ENCODE measurements around the gene MYO1B. TPM values are rescaled to one million over a fixed set of nuclear protein-coding genes. Genes with fewer than 3 reads are reported as not detected.

Gene MYO1B
- total RNA-seq, 6 experiments from 2014 or later, result 214 to 254 (median 236) TPM

GRCh38 chr2:191312163-191312562 lies 67.0 kb downstream of the MYO1B start:
- no peak for DNase-seq
- H3K36me3 Mint-ChIP-seq (ENCODE audit: low read depth), result peaks cover 38% of the 10 kb centered on the region
- peak overlapping the region; percentile 77 for H3K27ac Mint-ChIP-seq
- H3K27me3 Mint-ChIP-seq (ENCODE audit: insufficient read depth), result peaks cover 6% of the 10 kb centered on the region
- H3K4me1 Mint-ChIP-seq (ENCODE audit: low read depth), result peaks cover 38% of the 10 kb centered on the region
- H3K9me3 Mint-ChIP-seq, result no peaks in the 10 kb centered on the region; the same call in 1 of the 2 replicates
- TF ChIP-seq CTCF (IDR thresholded peaks at IDR 0.05), result no peak
- H3K4me3 Mint-ChIP-seq, result no peak overlapping the region

GRCh38 chr2:191312662-191313061 lies 67.5 kb downstream of the MYO1B start:
- Mint-ChIP-seq H3K4me1 (ENCODE audit: low read depth) (peaks cover 38% of the 10 kb centered on the region), H3K36me3 (ENCODE audit: low read depth) (peaks cover 33% of the 10 kb centered on the region), H3K27me3 (ENCODE audit: insufficient read depth) (peaks cover 2% of the 10 kb centered on the region; the same call in 1 of the 2 replicates), H3K4me3 (no peak overlapping the region), H3K9me3 (no peaks in the 10 kb centered on the region; the same call in 1 of the 2 replicates), H3K27ac (peak overlapping the region; percentile 77)
- TF ChIP-seq CTCF (IDR thresholded peaks at IDR 0.05), result no peak
- DNase-seq, result no peak

- H3K4me1 Mint-ChIP-seq (ENCODE audit: low read depth), result peaks cover 56% of the 10 kb centered on the region
- DNase-seq, result no peak
- peaks cover 2% of the 10 kb centered on the region; the same call in 1 of the 2 replicates for H3K27me3 Mint-ChIP-seq (ENCODE audit: insufficient read depth)
- no peaks in the 10 kb centered on the region for H3K9me3 Mint-ChIP-seq
- H3K36me3 Mint-ChIP-seq (ENCODE audit: low read depth), result peaks cover 35% of the 10 kb centered on the region
- no peak for TF ChIP-seq CTCF (IDR thresholded peaks at IDR 0.05)
- H3K27ac Mint-ChIP-seq, result no peak overlapping the region
- H3K4me3 Mint-ChIP-seq, result no peak overlapping the region
These were observed 69.6 kb downstream of the MYO1B start for GRCh38 chr2:191314697-191315364.

GRCh38 chr2:191315365-191315752 lies 70.2 kb downstream of the MYO1B start:
- no peak for DNase-seq
- H3K9me3 Mint-ChIP-seq, result no peaks in the 10 kb centered on the region
- H3K4me1 Mint-ChIP-seq (ENCODE audit: low read depth), result peaks cover 62% of the 10 kb centered on the region
- peaks cover 2% of the 10 kb centered on the region; the same call in 1 of the 2 replicates for H3K27me3 Mint-ChIP-seq (ENCODE audit: insufficient read depth)
- no peak overlapping the region for H3K4me3 Mint-ChIP-seq
- TF ChIP-seq CTCF (IDR thresholded peaks at IDR 0.05), result no peak
- peak overlapping the region; percentile 17; the same call in 1 of the 2 replicates for H3K27ac Mint-ChIP-seq
- H3K36me3 Mint-ChIP-seq (ENCODE audit: low read depth), result peaks cover 36% of the 10 kb centered on the region

- Mint-ChIP-seq H3K4me1 (ENCODE audit: low read depth) (peaks cover 72% of the 10 kb centered on the region), H3K27me3 (ENCODE audit: insufficient read depth) (peaks cover 2% of the 10 kb centered on the region; the same call in 1 of the 2 replicates), H3K4me3 (peak overlapping the region; percentile 36), H3K36me3 (ENCODE audit: low read depth) (peaks cover 31% of the 10 kb centered on the region), H3K27ac (peak overlapping the region; percentile 17), H3K9me3 (no peaks in the 10 kb centered on the region)
- peak; percentile 82 for DNase-seq
- no peak for TF ChIP-seq CTCF (IDR thresholded peaks at IDR 0.05)
These were observed 71.2 kb downstream of the MYO1B start for GRCh38 chr2:191316246-191316994.

All from HFFc6 (cell line).